Nephron (organoid): Measurements from ENCODE around the gene SIM1.
A peak's percentile ranks its signal among the peaks of the same experiment; 100 is the strongest.

Source experiments
- H3K27ac Mint-ChIP-seq, 3 experiments: 2 replicates each; pipeline ENCODE4 v1.8.0; 2020; ENCODE audit warnings: mixed read lengths in 3 of 3, mild to moderate bottlenecking in 2 of 3, moderate library complexity in 1 of 3
- H3K27me3 Mint-ChIP-seq: 2 replicates; pipeline ENCODE4 v1.8.0; 2021; ENCODE audit warnings: low read depth, mild to moderate bottlenecking, moderate library complexity, mixed read lengths
- H3K36me3 Mint-ChIP-seq: 2 replicates; pipeline ENCODE4 v1.8.0; 2020; ENCODE audit warnings: low read depth, mixed read lengths
- H3K4me1 Mint-ChIP-seq: 2 replicates; pipeline ENCODE4 v1.8.0; 2020; ENCODE audit warnings: mixed read lengths
- H3K4me3 Mint-ChIP-seq, 3 experiments: 2 replicates each; pipeline ENCODE4 v1.8.0; 2020; ENCODE audit warnings: mild to moderate bottlenecking in 3 of 3, mixed read lengths in 3 of 3, moderate library complexity in 2 of 3
- H3K9me3 Mint-ChIP-seq: 2 replicates; pipeline ENCODE4 v1.8.0; 2020; ENCODE audit warnings: mixed read lengths
- TF ChIP-seq, protein P1 (sequence below), 3 experiments: fragments of 200-600 bp; sonication (generic); IDR thresholded peaks; one replicate each; pipeline ENCODE4 v1.5.0; 2021; ENCODE audit warnings: antibody characterized with exemption in 3 of 3; ENCODE audit not compliant: unreplicated experiment in 3 of 3

SIM1 gene

DNA sequence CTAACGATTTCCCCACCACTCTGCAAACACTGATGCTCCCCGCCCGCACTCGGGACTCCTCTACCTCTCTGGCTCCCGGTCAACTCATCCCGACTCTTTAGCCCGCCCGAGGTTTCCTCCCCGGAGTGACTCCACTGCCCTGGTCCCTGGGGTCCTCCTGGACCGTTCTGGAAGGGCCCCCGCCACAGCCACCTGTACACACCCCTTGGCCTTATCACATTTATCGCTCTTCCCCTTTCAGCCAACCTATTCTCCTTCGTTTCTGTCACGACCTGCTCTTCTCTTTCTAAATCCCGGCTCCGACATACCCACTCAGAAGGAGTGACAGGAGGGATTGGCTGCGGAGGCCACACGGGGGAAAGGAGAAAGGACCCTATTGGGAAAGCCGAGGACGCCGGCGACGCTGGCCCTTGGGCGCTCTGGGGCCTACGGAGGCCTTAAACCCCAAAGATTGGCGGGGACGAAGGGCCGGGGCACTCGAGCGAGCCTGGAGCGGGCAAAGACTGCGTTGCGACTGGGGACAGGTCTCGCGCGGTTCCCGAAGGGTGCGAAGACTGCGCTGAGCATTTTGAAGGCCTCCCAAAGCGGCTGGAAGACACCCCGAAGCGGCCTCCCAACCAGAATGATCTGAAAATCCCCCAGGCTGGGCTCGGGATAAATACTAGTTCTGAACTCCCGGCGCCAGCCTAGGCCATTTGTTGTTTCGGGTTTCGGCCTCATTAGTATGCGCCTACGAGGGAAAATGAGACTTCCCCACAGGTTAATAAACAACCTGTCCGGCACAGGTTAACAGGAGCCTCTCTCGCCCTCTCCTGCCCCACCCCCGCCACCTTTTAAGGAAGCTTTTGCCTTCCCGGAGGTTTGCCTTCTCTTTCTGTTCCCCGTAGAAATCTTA lies 9.2 kb downstream of the SIM1 start:
- H3K4me3 Mint-ChIP-seq: peak overlapping the region; percentile 68 to 80 (median 78)
- no peaks in the 10 kb centered on the region for H3K9me3 Mint-ChIP-seq
- no peaks in the 10 kb centered on the region for H3K27me3 Mint-ChIP-seq
- peaks cover 30% of the 10 kb centered on the region for H3K4me1 Mint-ChIP-seq
- H3K27ac Mint-ChIP-seq: peak overlapping the region; percentile 97 to 98 (median 97)
- H3K36me3 Mint-ChIP-seq: no peaks in the 10 kb centered on the region
- TF ChIP-seq, protein P1, sequence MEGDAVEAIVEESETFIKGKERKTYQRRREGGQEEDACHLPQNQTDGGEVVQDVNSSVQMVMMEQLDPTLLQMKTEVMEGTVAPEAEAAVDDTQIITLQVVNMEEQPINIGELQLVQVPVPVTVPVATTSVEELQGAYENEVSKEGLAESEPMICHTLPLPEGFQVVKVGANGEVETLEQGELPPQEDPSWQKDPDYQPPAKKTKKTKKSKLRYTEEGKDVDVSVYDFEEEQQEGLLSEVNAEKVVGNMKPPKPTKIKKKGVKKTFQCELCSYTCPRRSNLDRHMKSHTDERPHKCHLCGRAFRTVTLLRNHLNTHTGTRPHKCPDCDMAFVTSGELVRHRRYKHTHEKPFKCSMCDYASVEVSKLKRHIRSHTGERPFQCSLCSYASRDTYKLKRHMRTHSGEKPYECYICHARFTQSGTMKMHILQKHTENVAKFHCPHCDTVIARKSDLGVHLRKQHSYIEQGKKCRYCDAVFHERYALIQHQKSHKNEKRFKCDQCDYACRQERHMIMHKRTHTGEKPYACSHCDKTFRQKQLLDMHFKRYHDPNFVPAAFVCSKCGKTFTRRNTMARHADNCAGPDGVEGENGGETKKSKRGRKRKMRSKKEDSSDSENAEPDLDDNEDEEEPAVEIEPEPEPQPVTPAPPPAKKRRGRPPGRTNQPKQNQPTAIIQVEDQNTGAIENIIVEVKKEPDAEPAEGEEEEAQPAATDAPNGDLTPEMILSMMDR (IDR thresholded peaks at IDR 0.05; ENCODE audit: unreplicated experiment in 3 of 3): no peak

DNA sequence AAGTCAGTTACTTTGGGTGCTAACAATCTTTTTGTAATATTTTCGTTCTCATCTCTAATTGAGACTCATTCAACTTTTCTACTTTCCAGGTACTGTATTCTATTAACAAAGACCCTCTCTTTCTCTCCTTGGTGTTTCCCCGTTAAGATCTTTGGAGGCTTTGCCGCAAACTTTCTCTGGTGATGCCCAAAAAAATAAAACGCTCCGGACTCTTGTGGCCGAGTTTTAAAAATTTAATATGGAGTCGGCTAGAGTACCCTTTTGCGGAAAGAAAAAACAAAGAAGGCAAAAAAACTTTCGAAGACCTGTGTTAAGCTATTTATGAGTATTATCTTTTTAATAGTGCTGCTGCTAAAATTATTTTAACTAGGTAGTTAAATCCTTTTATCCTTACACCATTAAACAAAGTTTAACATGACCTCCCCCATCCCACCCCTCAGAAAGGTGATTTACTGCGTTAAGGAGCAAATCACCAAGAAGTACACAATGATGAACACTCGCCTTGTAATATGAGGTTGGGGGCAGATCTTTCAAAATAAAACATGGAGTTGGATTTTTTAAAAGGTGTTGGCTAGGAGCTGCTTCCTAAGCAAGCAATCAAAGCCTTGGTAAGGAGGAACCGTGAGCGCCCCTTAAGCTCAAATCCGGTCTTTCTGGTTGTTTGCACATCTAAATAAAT lies 10.0 kb downstream of the SIM1 start:
- TF ChIP-seq, protein P1 (IDR thresholded peaks at IDR 0.05; ENCODE audit: unreplicated experiment in 3 of 3): no peak
- peak overlapping the region; percentile 97 to 98 (median 97) for H3K27ac Mint-ChIP-seq
- H3K9me3 Mint-ChIP-seq: no peaks in the 10 kb centered on the region
- H3K4me1 Mint-ChIP-seq: peaks cover 30% of the 10 kb centered on the region
- H3K27me3 Mint-ChIP-seq: no peaks in the 10 kb centered on the region
- no peaks in the 10 kb centered on the region for H3K36me3 Mint-ChIP-seq
- peak overlapping the region; percentile 68 to 80 (median 78) for H3K4me3 Mint-ChIP-seq

DNA sequence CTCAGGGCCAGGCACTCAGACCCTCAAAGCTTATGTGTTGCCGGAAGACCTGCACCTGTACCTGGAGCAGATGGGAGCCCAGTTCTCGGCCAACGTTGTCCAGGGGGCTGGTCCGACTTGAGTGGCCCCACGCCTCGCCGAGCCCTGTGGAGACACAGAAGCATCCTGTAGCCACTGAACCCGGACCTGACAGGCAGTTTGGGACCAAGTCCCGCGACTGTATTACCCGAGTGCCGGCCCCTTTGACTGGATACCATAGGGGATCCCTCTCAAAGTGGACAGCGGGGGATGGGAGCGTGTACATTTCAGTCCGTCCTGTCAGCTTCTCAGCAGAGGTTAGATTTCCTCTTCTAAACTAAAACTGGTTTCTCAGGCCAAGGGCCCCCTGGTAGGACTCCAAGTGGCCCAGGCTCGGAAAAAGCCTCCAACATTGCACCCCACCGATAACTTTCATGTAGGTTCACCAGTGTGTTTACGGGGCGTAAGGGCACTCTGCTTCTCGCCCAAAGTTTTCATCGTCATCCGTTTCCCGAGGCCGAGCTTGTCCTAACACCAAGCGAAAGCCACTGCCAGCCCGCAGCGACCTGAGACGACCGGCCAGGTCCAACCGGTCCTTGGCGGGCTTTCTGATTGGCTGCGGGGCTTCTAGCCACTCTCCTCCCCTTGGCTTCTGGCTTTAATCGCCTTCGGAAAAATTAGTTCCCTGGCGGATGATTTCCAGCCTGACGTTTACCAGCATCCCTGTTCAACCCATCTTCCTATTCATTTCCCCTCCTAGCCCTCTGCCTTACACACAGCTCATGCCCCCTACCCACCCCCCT lies 10.8 kb downstream of the SIM1 start:
- Mint-ChIP-seq H3K4me3 (peak overlapping the region; percentile 56 to 80 (median 78)), H3K27me3 (no peaks in the 10 kb centered on the region), H3K9me3 (no peaks in the 10 kb centered on the region), H3K36me3 (no peaks in the 10 kb centered on the region), H3K27ac (peak overlapping the region; percentile 97 to 98 (median 97)), H3K4me1 (peaks cover 26% of the 10 kb centered on the region)
- TF ChIP-seq, protein P1 (IDR thresholded peaks at IDR 0.05; ENCODE audit: unreplicated experiment in 3 of 3): no peak

DNA sequence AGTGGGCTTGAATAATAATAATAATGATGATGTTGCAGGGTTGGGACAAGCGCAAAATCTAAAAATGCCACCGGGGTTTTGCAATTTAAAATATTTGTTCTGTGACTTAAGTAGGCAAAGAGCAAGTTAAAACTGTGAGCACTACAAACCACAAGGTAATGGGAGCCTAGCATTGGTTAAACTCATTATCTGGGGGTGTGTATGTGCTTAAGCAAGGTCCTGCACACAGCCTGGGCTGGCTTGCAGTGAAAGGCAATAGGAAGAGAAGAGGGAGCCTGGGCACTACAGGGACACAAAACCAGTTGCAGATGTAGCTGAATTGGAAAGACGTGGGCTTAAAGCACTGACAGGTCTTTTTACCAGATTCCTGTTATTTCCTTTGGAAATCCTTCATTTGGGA lies 11.7 kb downstream of the SIM1 start:
- Mint-ChIP-seq H3K4me1 (peaks cover 25% of the 10 kb centered on the region), H3K27me3 (no peaks in the 10 kb centered on the region), H3K4me3 (peak overlapping the region in 2 of 3 experiments; percentile 30 to 56), H3K27ac (peak overlapping the region in 1 of 3 experiments; percentile 28), H3K9me3 (no peaks in the 10 kb centered on the region), H3K36me3 (no peaks in the 10 kb centered on the region)
- TF ChIP-seq, protein P1 (IDR thresholded peaks at IDR 0.05; ENCODE audit: unreplicated experiment in 3 of 3): no peak

DNA sequence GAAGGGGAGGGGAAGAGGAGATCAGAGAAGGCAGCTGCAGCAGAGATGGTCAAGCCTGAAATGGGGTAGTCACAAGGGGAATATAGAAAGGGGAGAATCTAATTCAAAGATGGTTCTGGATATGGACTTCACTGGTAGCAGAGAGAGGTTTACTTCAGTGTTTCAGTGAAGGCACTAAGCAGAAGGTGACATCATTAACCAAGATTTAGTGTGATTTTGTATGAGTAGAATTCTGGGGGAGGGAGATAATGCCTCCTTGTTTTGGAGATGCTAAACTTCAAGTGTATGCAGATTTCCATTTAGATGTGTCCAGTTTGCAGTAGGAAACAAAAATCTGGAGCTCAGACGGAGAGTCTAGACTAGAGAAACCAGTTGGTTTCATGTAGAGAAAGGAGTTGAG lies 13.1 kb downstream of the SIM1 start:
- TF ChIP-seq, protein P1 (IDR thresholded peaks at IDR 0.05; ENCODE audit: unreplicated experiment in 3 of 3): no peak
- Mint-ChIP-seq H3K27me3 (no peaks in the 10 kb centered on the region), H3K9me3 (no peaks in the 10 kb centered on the region), H3K4me3 (no peak overlapping the region), H3K4me1 (peaks cover 21% of the 10 kb centered on the region), H3K36me3 (peaks cover 6% of the 10 kb centered on the region), H3K27ac (no peak overlapping the region)
